ENCODE data around the gene GRIP2. TPM values are rescaled to one million over a fixed set of nuclear protein-coding genes. Genes with fewer than 3 reads are reported as not detected.

The GRIP2 gene
- total and polyA plus RNA-seq, 9 donors, result 1.1 to 19.4 (median 5.4) TPM

DNA sequence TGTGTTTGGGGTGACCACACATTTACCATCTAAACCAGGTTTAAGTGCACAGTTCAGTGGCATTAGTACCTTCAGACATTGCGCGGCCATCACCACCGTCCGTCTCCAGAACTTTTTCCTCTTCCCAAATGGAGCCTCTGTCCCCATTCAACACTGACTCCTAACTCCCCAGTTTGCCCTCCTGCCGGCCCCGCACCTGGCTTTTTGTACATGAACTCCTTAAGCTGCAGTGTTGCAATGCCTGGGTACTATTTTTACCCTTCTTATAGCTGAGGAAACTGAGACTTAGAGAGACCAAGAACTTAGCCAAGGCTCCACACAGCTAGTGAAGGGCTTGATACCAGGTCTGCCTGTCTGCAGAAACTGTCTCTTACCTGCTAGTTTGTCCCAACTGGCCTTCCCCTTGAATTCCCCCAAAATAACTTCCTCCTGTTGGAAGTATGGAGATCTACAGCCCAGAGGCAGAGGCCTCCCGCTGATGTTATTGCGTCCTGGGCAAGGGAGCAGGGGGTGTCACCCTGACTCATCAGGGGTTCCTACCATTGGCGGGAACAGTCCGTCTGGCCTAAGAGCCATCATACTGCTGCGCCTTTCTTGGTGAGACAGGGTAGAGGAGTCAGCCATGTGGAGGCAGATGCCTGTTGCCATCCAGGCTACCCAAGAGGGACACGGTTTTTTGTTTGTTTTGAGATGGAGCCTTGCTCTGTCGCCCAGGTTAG, 65.6 kb downstream of the GRIP2 start:
- 90 to 97% (median 95%) methylated on average over 13 of the region's 13 CpGs for WGBS, 3 donors
- peak overlapping the region; percentile 30 to 85 for H3K27ac ChIP-seq
- intact Hi-C loops (cut with DNase I), result no loop called here
- TF ChIP-seq POLR2A (IDR thresholded peaks at IDR 0.05), result no peak
- TF ChIP-seq, protein P1, sequence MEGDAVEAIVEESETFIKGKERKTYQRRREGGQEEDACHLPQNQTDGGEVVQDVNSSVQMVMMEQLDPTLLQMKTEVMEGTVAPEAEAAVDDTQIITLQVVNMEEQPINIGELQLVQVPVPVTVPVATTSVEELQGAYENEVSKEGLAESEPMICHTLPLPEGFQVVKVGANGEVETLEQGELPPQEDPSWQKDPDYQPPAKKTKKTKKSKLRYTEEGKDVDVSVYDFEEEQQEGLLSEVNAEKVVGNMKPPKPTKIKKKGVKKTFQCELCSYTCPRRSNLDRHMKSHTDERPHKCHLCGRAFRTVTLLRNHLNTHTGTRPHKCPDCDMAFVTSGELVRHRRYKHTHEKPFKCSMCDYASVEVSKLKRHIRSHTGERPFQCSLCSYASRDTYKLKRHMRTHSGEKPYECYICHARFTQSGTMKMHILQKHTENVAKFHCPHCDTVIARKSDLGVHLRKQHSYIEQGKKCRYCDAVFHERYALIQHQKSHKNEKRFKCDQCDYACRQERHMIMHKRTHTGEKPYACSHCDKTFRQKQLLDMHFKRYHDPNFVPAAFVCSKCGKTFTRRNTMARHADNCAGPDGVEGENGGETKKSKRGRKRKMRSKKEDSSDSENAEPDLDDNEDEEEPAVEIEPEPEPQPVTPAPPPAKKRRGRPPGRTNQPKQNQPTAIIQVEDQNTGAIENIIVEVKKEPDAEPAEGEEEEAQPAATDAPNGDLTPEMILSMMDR (IDR thresholded peaks at IDR 0.05), result no peak
- no peak for TF ChIP-seq EP300 (IDR thresholded peaks at IDR 0.05)
- H3K4me3 ChIP-seq, result no peak overlapping the region
- peaks cover 39% of the 10 kb centered on the region for H3K4me1 ChIP-seq (ENCODE audit: insufficient read depth)
- no peaks in the 10 kb centered on the region for H3K27me3 ChIP-seq
- no peak for DNase-seq
- no peaks in the 10 kb centered on the region for H3K9me3 ChIP-seq
- H3K36me3 ChIP-seq, result no peaks in the 10 kb centered on the region

DNA sequence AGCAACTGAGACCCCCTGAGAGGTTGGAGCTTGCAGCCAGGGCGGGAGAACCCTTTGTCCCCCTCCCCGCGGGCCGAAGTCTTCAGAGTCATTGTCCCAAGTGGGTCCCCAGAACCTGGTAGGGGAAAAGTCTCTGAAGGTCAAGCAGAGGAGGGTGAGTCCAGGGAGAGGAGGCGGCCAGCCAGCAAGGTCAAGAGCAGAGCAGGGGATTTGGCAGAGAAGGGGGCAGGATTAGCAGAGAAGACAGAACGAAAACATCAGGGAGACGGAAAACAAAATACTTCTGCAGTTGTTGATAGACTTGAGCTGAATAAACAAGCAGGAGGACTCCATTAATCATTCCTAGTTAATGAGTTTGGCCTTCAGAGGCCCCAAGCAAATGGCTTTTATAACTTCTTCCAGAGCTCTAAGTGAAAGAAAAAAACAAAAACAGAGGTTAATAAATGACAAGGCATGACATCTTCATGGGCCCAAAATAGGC, 66.7 kb downstream of the GRIP2 start:
- Histone ChIP-seq H3K4me1 (ENCODE audit: insufficient read depth) (peaks cover 33% of the 10 kb centered on the region), H3K9me3 (no peaks in the 10 kb centered on the region), H3K27me3 (no peaks in the 10 kb centered on the region), H3K36me3 (no peaks in the 10 kb centered on the region), H3K4me3 (no peak overlapping the region), H3K27ac (peak overlapping the region; percentile 73 to 85)
- TF ChIP-seq POLR2A (IDR thresholded peaks at IDR 0.05), result no peak
- TF ChIP-seq EP300 (IDR thresholded peaks at IDR 0.05), result no peak
- TF ChIP-seq, protein P1 (IDR thresholded peaks at IDR 0.05), result no peak
- peak; percentile 69 to 81 (median 78) for DNase-seq
- intact Hi-C loops (cut with DNase I), result no loop called here
- 23 to 34% (median 33%) methylated on average over 7 of the region's 7 CpGs for WGBS, 3 donors

DNA sequence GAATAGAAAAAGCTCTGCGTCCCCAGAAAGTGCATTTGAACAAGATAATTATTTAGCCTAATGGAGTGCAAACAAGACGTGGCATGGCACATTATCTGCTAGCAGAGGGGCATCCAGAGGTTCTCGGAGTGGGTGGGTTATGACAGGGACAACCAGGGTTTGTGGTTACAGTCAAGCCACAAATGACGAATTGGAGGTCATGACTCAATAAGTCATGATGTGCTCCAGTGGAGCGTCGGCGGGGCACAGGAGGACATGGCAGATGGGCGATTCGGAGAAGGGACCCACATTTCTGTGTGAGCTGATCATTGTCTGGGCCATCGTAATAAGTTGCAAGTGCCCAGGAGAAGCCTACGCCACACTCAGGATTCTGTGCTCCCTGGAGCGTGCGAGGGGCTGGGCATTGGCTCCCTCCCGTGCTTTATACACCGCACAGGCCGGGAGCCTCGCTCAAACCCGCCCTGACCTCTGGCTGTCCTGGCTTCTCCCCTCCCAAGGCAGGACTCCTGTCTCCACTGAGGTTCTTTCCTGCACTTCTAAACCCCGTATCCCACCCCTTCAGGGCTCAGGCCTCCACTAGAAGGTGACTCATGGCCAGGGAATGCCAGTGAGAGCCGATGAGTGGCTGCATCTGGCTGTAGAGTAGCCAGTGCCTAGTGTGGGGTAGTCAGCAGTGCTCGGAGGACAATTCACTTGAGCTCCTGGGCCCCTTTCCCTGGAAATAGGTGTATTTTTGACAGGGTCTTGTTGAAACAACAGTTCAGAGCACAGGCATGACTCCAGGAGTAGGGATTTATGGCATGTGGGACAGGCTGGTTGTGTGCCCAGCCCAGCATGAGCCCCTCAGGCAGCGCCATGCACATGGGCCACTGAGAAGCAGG, 67.4 kb downstream of the GRIP2 start:
- TF ChIP-seq, protein P1 (IDR thresholded peaks at IDR 0.05), result no peak
- TF ChIP-seq EP300 (IDR thresholded peaks at IDR 0.05) (no peak), POLR2A (IDR thresholded peaks at IDR 0.05) (no peak)
- Histone ChIP-seq H3K36me3 (no peaks in the 10 kb centered on the region), H3K4me3 (no peak overlapping the region), H3K4me1 (ENCODE audit: insufficient read depth) (peaks cover 33% of the 10 kb centered on the region), H3K27ac (peak overlapping the region; percentile 73 to 85), H3K27me3 (no peaks in the 10 kb centered on the region), H3K9me3 (no peaks in the 10 kb centered on the region)
- peak; percentile 77 to 88 (median 78) for DNase-seq
- 54 to 58% (median 57%) methylated on average over 22 of the region's 22 CpGs for WGBS, 3 donors
- intact Hi-C loops (cut with DNase I), result no loop called here

DNA sequence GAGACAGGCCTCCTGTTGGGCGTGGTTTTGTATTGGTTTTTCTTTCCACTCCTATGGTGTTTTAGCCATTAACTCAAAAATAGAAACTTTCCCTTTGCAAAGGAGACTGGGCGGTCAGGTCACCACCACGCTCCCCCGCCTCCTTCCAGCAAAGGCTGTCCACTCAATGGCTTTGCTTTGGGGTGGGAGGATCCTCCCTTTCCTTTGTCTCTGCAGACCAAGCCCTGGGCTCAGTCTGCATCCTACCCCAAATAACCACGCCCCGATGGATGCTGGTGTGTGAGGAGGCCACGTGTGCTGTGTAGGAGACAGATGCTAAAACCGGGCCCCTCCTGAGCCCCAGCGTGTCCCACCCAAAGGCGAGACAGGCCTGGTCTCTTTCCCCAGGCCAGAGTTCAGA, 68.5 kb downstream of the GRIP2 start:
- TF ChIP-seq, protein P1 (IDR thresholded peaks at IDR 0.05), result no peak
- TF ChIP-seq POLR2A (IDR thresholded peaks at IDR 0.05) (no peak), EP300 (IDR thresholded peaks at IDR 0.05) (no peak)
- Histone ChIP-seq H3K27me3 (no peaks in the 10 kb centered on the region), H3K36me3 (no peaks in the 10 kb centered on the region), H3K27ac (peak overlapping the region; percentile 52 to 85), H3K4me1 (ENCODE audit: insufficient read depth) (peaks cover 35% of the 10 kb centered on the region), H3K9me3 (no peaks in the 10 kb centered on the region), H3K4me3 (no peak overlapping the region)
- peak in 2 of 5 donors; percentile 56 to 59 for DNase-seq
- WGBS, 3 donors, result 46 to 74% (median 56%) methylated on average over 10 of the region's 10 CpGs
- intact Hi-C loops (cut with DNase I), result no loop called here

Measured in ovary (tissue), 9 donors.